Choroid plexus epithelial cell (primary cell): ENCODE measurements around the gene FAM118A.

Experiments used
- DNase-seq: peaks from one replicate; pipeline ENCODE4 v3.0.0-alpha.2; 2010; ENCODE audit warnings: low read depth
- H3K4me3 ChIP-seq: 2 replicates; pipeline ENCODE4 v1.5.1; 2011; ENCODE audit warnings: low read depth, mild to moderate bottlenecking, control low read depth, low read length, moderate library complexity
- CTCF ChIP-seq: conservative IDR thresholded peaks from 2 replicates; pipeline ENCODE4 v1.5.1; 2011; ENCODE audit warnings: low read depth, mild to moderate bottlenecking, control low read depth, inconsistent platforms, low read length, moderate library complexity

The FAM118A gene

GRCh38 chr22:45285263-45286058 is 24.3 kb upstream of the FAM118A start:
- peak; percentile 34 for TF ChIP-seq CTCF
- H3K4me3 ChIP-seq: no peak overlapping the region
- DNase-seq: no peak

- DNase-seq: no peak
- no peak for TF ChIP-seq CTCF
- H3K4me3 ChIP-seq: no peak overlapping the region
Measured at GRCh38 chr22:45286854-45287551, 22.7 kb upstream of the FAM118A start.

GRCh38 chr22:45290410-45290936 is 19.3 kb upstream of the FAM118A start:
- TF ChIP-seq CTCF: no peak
- DNase-seq: peak; percentile 76
- H3K4me3 ChIP-seq: no peak overlapping the region

GRCh38 chr22:45291061-45291930 is 18.4 kb upstream of the FAM118A start:
- no peak for TF ChIP-seq CTCF
- H3K4me3 ChIP-seq: no peak overlapping the region
- no peak for DNase-seq

GRCh38 chr22:45291931-45292290 is 17.8 kb upstream of the FAM118A start:
- TF ChIP-seq CTCF: no peak
- H3K4me3 ChIP-seq: no peak overlapping the region

GRCh38 chr22:45292731-45293442 is 16.8 kb upstream of the FAM118A start:
- H3K4me3 ChIP-seq: no peak overlapping the region
- DNase-seq: no peak
- no peak for TF ChIP-seq CTCF

More at GRCh38 chr22:45291931-45292290, 17.8 kb upstream of the FAM118A start:
- no peak for DNase-seq
